Activated CD8-positive, alpha-beta T cell treated with anti-CD3 and anti-CD28 coated beads for 36 hours (primary cell): ENCODE data around the gene FBRSL1. TPM values are rescaled to one million over a fixed set of nuclear protein-coding genes. Genes with fewer than 3 reads are reported as not detected.

Source experiments
- ATAC-seq: fragments of 200-7000 bp; cut with Tn5 transposase; one replicate; pipeline ENCODE4 v1.10.0; 2021; ENCODE audit warnings: mild to moderate bottlenecking, moderate library complexity
- CTCF ChIA-PET: fragments of 350-600 bp; sonication (Branson Sonifier 250); formaldehyde crosslinking; loops from one replicate; lab custom pipeline; 2021; ENCODE audit warnings: antibody characterized with exemption; lab: Charles Lee
- POLR2A ChIA-PET: fragments of 350-600 bp; sonication (Branson Sonifier 250); formaldehyde crosslinking; loops from one replicate; lab custom pipeline; 2021; ENCODE audit warnings: antibody characterized with exemption; lab: Charles Lee
- DNase-seq: peaks from one replicate; pipeline ENCODE4 v3.0.0-alpha.2; 2020
- H3K27ac Mint-ChIP-seq: one replicate; pipeline ENCODE4 v1.8.0; 2021; ENCODE audit warnings: mild to moderate bottlenecking, mixed read lengths
- H3K27me3 Mint-ChIP-seq: one replicate; pipeline ENCODE4 v1.8.0; 2021; ENCODE audit warnings: mixed read lengths
- H3K36me3 Mint-ChIP-seq: one replicate; pipeline ENCODE4 v1.8.0; 2021; ENCODE audit warnings: low read depth, mixed read lengths
- H3K4me1 Mint-ChIP-seq: one replicate; pipeline ENCODE4 v1.8.0; 2021; ENCODE audit warnings: low read depth, mixed read lengths
- H3K4me3 Mint-ChIP-seq: one replicate; pipeline ENCODE4 v1.8.0; 2021; ENCODE audit warnings: mild to moderate bottlenecking, moderate library complexity, mixed read lengths
- H3K9me3 Mint-ChIP-seq: one replicate; pipeline ENCODE4 v1.8.0; 2021; ENCODE audit warnings: mixed read lengths
- CTCF ChIP-seq: fragments of 200-600 bp; IDR thresholded peaks from one replicate; pipeline ENCODE4 v1.8.0; 2022; ENCODE audit warnings: antibody characterized with exemption, mild to moderate bottlenecking
- intact Hi-C: fragments of 100-400 bp; cut with micrococcal nuclease; formaldehyde crosslinking; loops from one replicate; pipeline ENCODE4 v1.10.0; 2022
- total RNA-seq, 2 experiments: library from RNA; stranded (reverse); gene quantifications; one replicate each; pipeline ENCODE4 v1.2.3, GENCODE V29; 2021

The FBRSL1 gene
- total RNA-seq, 2 experiments from 2014 or later: 41.4 to 48.1 TPM

DNA sequence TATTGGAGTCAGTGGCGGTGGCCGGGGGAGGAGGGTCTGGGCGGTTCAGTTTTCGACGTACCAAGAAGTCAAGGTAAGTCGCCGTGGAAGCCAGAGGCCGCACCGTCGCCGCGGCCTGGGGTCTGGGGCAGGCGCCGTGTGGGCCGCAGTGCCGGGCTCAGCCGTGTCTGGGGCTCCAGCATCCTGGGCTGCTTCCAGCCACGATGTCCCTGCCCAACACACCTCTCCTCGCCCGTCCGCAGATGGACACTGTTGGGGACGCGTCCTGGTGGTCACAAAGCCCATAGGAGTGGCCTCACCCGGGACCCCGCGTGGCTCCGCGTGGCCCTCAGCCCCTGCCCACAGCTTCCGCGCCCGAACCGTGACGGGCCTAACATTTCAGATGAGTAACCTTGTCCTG lies 59.1 kb downstream of the FBRSL1 start:
- H3K9me3 Mint-ChIP-seq: no peaks in the 10 kb centered on the region
- H3K27me3 Mint-ChIP-seq: no peaks in the 10 kb centered on the region
- H3K4me3 Mint-ChIP-seq: no peak overlapping the region
- no peak overlapping the region for H3K27ac Mint-ChIP-seq
- ChIA-PET CTCF (no interaction called here), POLR2A (no interaction called here)
- intact Hi-C loops: no loop called here
- H3K36me3 Mint-ChIP-seq: peaks cover 2% of the 10 kb centered on the region
- DNase-seq: no peak
- ATAC-seq: no peak
- H3K4me1 Mint-ChIP-seq: no peaks in the 10 kb centered on the region
- TF ChIP-seq CTCF: no peak

GRCh38 chr12:132550014-132550802 lies 60.3 kb downstream of the FBRSL1 start:
- DNase-seq (no peak), ATAC-seq (no peak)
- ChIA-PET POLR2A (no interaction called here), CTCF (no interaction called here)
- Mint-ChIP-seq H3K9me3 (no peaks in the 10 kb centered on the region), H3K27me3 (no peaks in the 10 kb centered on the region), H3K27ac (no peak overlapping the region), H3K4me1 (no peaks in the 10 kb centered on the region), H3K36me3 (peaks cover 2% of the 10 kb centered on the region), H3K4me3 (no peak overlapping the region)
- no peak for TF ChIP-seq CTCF
- intact Hi-C loops: loop anchor here (10.0 kb wide), 1 partner anchor 135 kb away; no protein-coding TSS in a partner anchor

DNA sequence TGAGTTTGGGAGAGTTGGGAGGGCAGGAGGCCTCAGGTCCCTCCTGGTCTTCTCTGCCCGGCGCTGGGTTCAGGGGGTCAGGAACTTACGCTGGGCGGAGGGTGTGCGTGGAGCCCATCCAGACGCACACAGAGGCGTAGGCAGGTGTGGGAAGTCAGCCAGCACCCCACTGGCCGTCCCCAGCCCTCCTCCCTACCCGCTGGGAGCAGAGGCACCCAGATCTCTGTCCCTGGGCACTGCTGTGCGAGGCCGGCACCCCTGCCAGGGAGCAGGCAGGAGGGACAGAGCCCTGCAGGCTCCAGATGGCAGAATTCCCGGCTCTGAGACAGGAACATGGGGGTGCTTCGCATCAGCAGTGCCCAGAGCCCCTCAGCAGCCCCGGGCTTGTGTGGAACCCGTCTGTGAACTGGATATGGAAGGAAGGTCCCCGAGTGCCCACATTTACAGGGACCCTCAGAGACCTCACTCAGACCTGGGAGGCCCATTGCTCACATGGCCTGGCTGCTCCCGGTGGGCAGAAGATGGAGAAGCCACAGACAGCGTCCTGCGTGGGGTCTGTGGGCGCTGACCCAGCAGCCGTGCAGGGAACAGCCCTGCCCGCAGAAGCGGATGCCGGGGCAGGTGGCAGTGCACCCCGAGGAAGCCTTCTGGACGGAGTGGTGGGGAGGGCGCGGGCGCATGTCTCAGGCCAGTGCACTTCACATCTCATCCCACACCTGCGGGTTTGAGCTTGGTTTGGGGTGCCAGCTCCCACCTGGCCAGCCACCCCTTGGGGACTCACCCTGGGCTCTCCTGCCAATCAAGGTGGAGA lies 61.1 kb downstream of the FBRSL1 start:
- H3K4me3 Mint-ChIP-seq: no peak overlapping the region
- CTCF ChIA-PET: no interaction called here
- ATAC-seq: no peak
- intact Hi-C loops: loop anchor here (10.0 kb wide), 1 partner anchor 136 kb away; no protein-coding TSS in a partner anchor
- no peaks in the 10 kb centered on the region for H3K4me1 Mint-ChIP-seq
- TF ChIP-seq CTCF: no peak
- H3K27ac Mint-ChIP-seq: no peak overlapping the region
- H3K27me3 Mint-ChIP-seq: no peaks in the 10 kb centered on the region
- POLR2A ChIA-PET: no interaction called here
- H3K36me3 Mint-ChIP-seq: peaks cover 4% of the 10 kb centered on the region
- H3K9me3 Mint-ChIP-seq: no peaks in the 10 kb centered on the region
- DNase-seq: no peak

GRCh38 chr12:132551641-132552031 lies 61.7 kb downstream of the FBRSL1 start:
- no peaks in the 10 kb centered on the region for H3K4me1 Mint-ChIP-seq
- H3K27ac Mint-ChIP-seq: no peak overlapping the region
- ATAC-seq (no peak), DNase-seq (no peak)
- intact Hi-C loops: loop anchor here (10.0 kb wide), 1 partner anchor 137 kb away; no protein-coding TSS in a partner anchor
- POLR2A ChIA-PET: no interaction called here
- no peak overlapping the region for H3K4me3 Mint-ChIP-seq
- peaks cover 4% of the 10 kb centered on the region for H3K36me3 Mint-ChIP-seq
- TF ChIP-seq CTCF: no peak
- CTCF ChIA-PET: no interaction called here
- no peaks in the 10 kb centered on the region for H3K9me3 Mint-ChIP-seq
- H3K27me3 Mint-ChIP-seq: no peaks in the 10 kb centered on the region
